Heart left ventricle (tissue), 16 donors: ENCODE measurements around the gene HDAC4. TPM values are rescaled to one million over a fixed set of nuclear protein-coding genes. Genes with fewer than 3 reads are reported as not detected.
A peak's percentile ranks its signal among the peaks of the same experiment; 100 is the strongest.

Experiments used
- ATAC-seq, 4 donors: fragments of 200-7000 bp; cut with Tn5 transposase; one replicate each; pipeline ENCODE4 v1.9.1; 2020 to 2022; ENCODE audit warnings: moderate library complexity in 4 of 4, mild to moderate bottlenecking in 3 of 4, moderate number of reproducible peaks in 1 of 4
- DNase-seq, 5 donors: peaks; one replicate each; pipeline ENCODE4 v3.0.0-alpha.2; 2020
- H3K27ac ChIP-seq, 12 donors: fragments of 200-600 bp; sonication (generic) in 4 of 12; one replicate each; pipeline versions ENCODE4 v1.5.0 to v1.8.0; 2016 to 2022; ENCODE audit warnings: mild to moderate bottlenecking in 2 of 12
- H3K27me3 ChIP-seq, 9 donors: fragments of 200-600 bp; sonication (generic) in 2 of 9; one replicate each; pipeline versions ENCODE4 v1.5.1 to v1.8.0; 2016 to 2022; ENCODE audit warnings: mild to moderate bottlenecking in 3 of 9
- H3K36me3 ChIP-seq, 9 donors: fragments of 200-600 bp; sonication (generic) in 2 of 9; one replicate each; pipeline versions ENCODE4 v1.5.0 to v1.8.0; 2018 to 2022; ENCODE audit warnings: mild to moderate bottlenecking in 2 of 9
- H3K4me1 ChIP-seq, 12 donors: fragments of 200-600 bp; sonication (generic) in 4 of 12; one replicate each; pipeline versions ENCODE4 v1.5.0 to v1.8.0; 2016 to 2022; ENCODE audit warnings: mild to moderate bottlenecking in 3 of 12
- H3K4me3 ChIP-seq, 12 donors: fragments of 200-600 bp; sonication (generic) in 4 of 12; one replicate each; pipeline versions ENCODE4 v1.5.0 to v1.8.0; 2017 to 2022; ENCODE audit warnings: mild to moderate bottlenecking in 9 of 12, moderate library complexity in 4 of 12
- H3K9me3 ChIP-seq, 12 donors: fragments of 200-600 bp; sonication (generic) in 4 of 12; one replicate each; pipeline versions ENCODE4 v1.5.0 to v1.8.0; 2016 to 2022; ENCODE audit warnings: mild to moderate bottlenecking in 1 of 12
- CTCF ChIP-seq, 12 donors: fragments of 200-600 bp; sonication (generic) in 4 of 12; IDR thresholded peaks; one replicate each; pipeline versions ENCODE4 v1.5.0 to v1.8.0; 2018 to 2022; ENCODE audit warnings: antibody characterized with exemption in 12 of 12, mild to moderate bottlenecking in 5 of 12
- POLR2A ChIP-seq, 2 donors: fragments of 450-650 bp; IDR thresholded peaks; one replicate each; pipeline ENCODE4 v1.6.1; 2017; ENCODE audit warnings: antibody characterized with exemption in 2 of 2, mild to moderate bottlenecking in 2 of 2, moderate library complexity in 2 of 2
- WGBS, 4 donors: extraction: QIAGEN DNeasy Blood & Tissue Kit in 2 of 4; methylation state at CpG; one replicate each; pipeline versions ENCODE4 v1.1.5 to v1.1.7; 2013 to 2018; 5-methylcytosine and 5-hydroxymethylcytosine counted together
- intact Hi-C, 10 donors: fragments of 100-400 bp; cut with DNase I; formaldehyde crosslinking; loops; one replicate each; pipeline versions ENCODE4 v1.11.1 to v1.14.2; 2022
- polyA plus RNA-seq, 2 donors: library from polyadenylated mRNA; stranded (reverse); fragments of 200-250 nt; gene quantifications; one replicate each; pipeline ENCODE4 v1.2.3, GENCODE V29; 2013
- total RNA-seq, 9 donors: library from RNA; depleted of rRNA in 2 of 9; stranded (reverse); fragments of >200 nt in 2 of 9; fragmentation: NEBNext Ultra II Directional in 3 of 9; extraction: Animal tissue kit (Norgen Biotek cat#: 25700) in 3 of 9; gene quantifications; one replicate each; pipeline versions ENCODE4 v1.1.0 to v1.2.4, GENCODE V29; 2016 to 2023
- donor health status: ischemic (EF 13 %, LVEDD 7.1; RV severe dilation, severe dysfunction).
- donor health status: healthy with polysubstance abuse.
- donor health status: DM: no; HTN: yes; CAD: no.
- donor health status: DM: no; HTN: no; CAD: no.
- donor health status: ischemic (EF 25% LVEDD 6.9; RV normal size, moderate dysfunction).
- donor health status: ischemic (EF 25% LVEDD 5.7; RV mildly dilated, moderate dysfunction).
- donor health status: healthy.
- donor health status: DM: yes; HTN: yes; CAD: no.
- donor health status: ischemic (EF 35%, LVEDD 5.7; RV mildly dilated, moderate dysfunction).
- donor health status: nonischemic (EF 11% LVEDD 7.7; RV severe dilation, severe dysfunction).
- donor health status: DM: yes; HTN: yes; CAD: no.
- donor health status: PGD.
- donor health status: ischemic (EF 29% LVEDD 5.4; RV normal size, mild dysfunction).
- donor health status: nonischemic (EF 23%, LVEDD 6.1; RV moderate dilation, normal function).

The HDAC4 gene
- total and polyA plus RNA-seq, 11 donors, result 13.9 to 37.6 (median 27.5) TPM

DNA sequence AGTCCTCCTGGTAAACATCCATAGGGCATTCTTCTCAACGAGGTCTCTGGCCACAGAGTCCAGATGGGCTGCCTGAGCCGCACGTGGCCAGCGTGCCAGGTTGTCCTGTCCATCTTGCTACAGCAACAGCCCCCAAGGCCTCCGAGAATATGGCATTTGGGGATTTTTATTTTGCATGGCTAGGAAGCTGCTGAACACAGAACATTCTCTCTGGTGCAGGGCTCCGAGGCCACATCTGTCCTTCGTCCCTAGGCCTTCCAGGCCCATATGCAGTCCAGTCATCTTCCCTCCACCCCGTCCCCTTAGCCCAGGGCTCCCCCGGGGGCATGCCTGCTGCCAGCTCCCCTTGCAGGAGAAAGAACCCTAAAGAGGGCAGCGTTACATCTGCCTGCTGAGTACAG, 2.3 kb downstream of the HDAC4 start:
- no peak for TF ChIP-seq CTCF (IDR thresholded peaks at IDR 0.05)
- no peak for TF ChIP-seq POLR2A (IDR thresholded peaks at IDR 0.05)
- 67 to 74% (median 70%) methylated on average over 10 of the region's 10 CpGs for WGBS, 4 donors
- Histone ChIP-seq H3K27ac (peak overlapping the region in 8 of 12 donors; percentile 4 to 100 (median 67)), H3K36me3 (no peaks in the 10 kb centered on the region), H3K4me3 (peak overlapping the region in 2 of 12 donors; percentile 69 to 74), H3K9me3 (no peaks in the 10 kb centered on the region), H3K27me3 (no peaks in the 10 kb centered on the region), H3K4me1 (peaks cover 3 to 68% (median 41%) of the 10 kb centered on the region in 12 donors)
- intact Hi-C loops, result loop anchor here in 8 of 10 donors (5.0 to 10.0 kb wide), 11 partner anchors 66 to 254 kb away; no protein-coding TSS in a partner anchor
- DNase-seq, result no peak
- no peak for ATAC-seq

DNA sequence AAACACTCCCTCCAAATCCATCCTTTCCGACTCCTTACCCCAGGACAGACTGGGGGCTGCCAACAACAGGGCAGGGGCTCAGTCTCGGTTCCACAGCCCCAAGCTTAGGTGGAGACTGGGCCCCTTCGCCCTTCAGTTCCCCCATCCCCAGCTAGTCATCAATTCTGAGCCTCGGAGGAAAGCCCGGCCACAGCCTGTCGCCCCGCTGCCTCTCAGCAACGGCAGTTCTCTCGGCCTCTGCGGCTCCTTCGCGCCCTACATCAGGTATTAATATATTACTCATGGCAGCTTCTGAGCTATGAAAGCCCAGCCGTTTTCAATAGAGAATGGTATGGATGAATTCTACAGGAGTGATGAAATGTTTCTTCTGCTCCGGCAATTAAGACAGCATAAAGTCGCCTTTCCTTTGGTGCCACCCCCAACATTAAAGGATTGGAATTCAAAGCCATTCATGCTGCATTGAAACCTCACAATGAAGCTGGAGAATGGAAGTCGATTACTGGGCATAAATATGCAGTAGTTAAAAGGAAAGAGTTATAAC, 2.8 kb downstream of the HDAC4 start:
- no peak for ATAC-seq
- no peak for TF ChIP-seq CTCF (IDR thresholded peaks at IDR 0.05)
- TF ChIP-seq POLR2A (IDR thresholded peaks at IDR 0.05), result no peak
- no peaks in the 10 kb centered on the region for H3K36me3 ChIP-seq
- no peak for DNase-seq
- intact Hi-C loops, result loop anchor here in 8 of 10 donors (5.0 to 10.0 kb wide), 11 partner anchors 66 to 253 kb away; no protein-coding TSS in a partner anchor
- peaks cover 5 to 73% (median 47%) of the 10 kb centered on the region in 12 donors for H3K4me1 ChIP-seq
- H3K27me3 ChIP-seq, result no peaks in the 10 kb centered on the region
- 88 to 95% (median 91%) methylated on average over 16 of the region's 16 CpGs for WGBS, 4 donors
- H3K9me3 ChIP-seq, result no peaks in the 10 kb centered on the region
- H3K4me3 ChIP-seq, result no peak overlapping the region
- H3K27ac ChIP-seq, result peak overlapping the region in 6 of 12 donors; percentile 4 to 100 (median 72)

DNA sequence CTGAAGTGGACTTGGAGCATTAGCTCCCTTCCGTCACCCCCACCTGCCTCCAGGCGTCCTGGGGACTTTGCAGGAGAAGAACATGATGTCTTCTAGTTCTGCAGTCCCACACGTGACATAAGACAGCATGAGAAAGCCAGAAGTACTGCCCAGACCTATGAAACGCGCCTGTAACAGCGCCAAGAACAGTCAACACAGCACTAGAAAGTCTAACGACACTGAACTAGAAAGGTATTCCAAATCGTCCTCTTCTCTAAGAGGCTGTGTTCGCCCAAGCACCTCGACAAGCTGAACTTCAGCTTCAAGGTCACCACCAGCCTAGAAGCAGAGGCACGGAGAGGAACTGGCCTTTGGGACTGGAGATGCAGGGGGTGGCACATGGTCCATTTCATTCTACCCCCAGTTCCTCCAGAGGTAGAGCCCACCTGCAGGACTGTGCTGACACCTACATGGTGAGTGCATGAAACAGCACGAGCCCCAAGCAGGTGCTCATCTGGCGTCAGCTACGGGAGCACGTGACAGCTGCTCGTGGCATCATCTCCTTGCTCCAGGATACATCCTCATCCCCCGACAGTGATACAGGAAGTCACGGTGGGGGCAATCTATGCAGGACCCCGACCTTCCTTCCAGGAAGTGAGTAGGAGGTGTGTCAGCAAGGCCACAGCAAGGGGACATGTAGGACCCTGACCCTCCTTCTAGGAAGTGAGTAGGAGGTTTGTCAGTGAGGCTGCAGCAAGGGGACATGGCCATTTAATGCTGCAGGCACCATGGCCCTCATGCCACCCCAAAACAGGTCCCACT, 3.7 kb downstream of the HDAC4 start:
- H3K27me3 ChIP-seq, result no peaks in the 10 kb centered on the region
- TF ChIP-seq CTCF (IDR thresholded peaks at IDR 0.05) (peak in 6 of 12 donors; percentile 6 to 32 (median 10)), POLR2A (IDR thresholded peaks at IDR 0.05) (no peak)
- no peaks in the 10 kb centered on the region for H3K9me3 ChIP-seq
- no peak overlapping the region for H3K4me3 ChIP-seq
- H3K4me1 ChIP-seq, result peaks cover 6 to 77% (median 46%) of the 10 kb centered on the region in 12 donors
- DNase-seq (peak in 2 of 5 donors; percentile 59 to 81), ATAC-seq (peak in 2 of 4 donors; percentile 6 to 23)
- H3K36me3 ChIP-seq, result no peaks in the 10 kb centered on the region
- peak overlapping the region in 11 of 12 donors; percentile 12 to 100 (median 66) for H3K27ac ChIP-seq
- 41 to 53% (median 48%) methylated on average over 19 of the region's 19 CpGs for WGBS, 4 donors
- intact Hi-C loops, result loop anchor here in 8 of 10 donors (5.0 to 10.0 kb wide), 11 partner anchors 65 to 252 kb away; no protein-coding TSS in a partner anchor

DNA sequence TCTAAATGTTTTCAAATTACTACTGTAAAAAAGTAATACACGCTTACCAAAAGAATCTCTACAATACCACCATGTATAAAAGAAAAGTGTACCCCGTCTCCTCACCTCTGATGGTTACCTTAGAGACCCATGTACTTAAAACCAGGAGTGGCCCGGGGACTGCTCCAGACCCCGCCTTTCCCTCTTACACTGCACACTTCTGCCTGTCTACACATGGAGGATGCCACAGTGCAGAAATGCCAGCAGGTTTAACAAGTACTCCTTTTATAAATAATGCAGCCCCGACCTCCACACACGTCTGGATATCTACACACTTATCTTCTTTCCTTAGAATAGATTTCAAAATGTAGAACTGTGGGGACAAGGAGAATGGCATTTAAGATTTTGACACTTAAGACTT, 5.3 kb downstream of the HDAC4 start:
- no peaks in the 10 kb centered on the region for H3K9me3 ChIP-seq
- intact Hi-C loops, result loop anchor here in 8 of 10 donors (5.0 to 10.0 kb wide), 11 partner anchors 63 to 251 kb away; no protein-coding TSS in a partner anchor
- peaks cover 6 to 84% (median 47%) of the 10 kb centered on the region in 12 donors for H3K4me1 ChIP-seq
- H3K27me3 ChIP-seq, result no peaks in the 10 kb centered on the region
- H3K27ac ChIP-seq, result peak overlapping the region in 7 of 12 donors; percentile 4 to 100 (median 69)
- no peaks in the 10 kb centered on the region for H3K36me3 ChIP-seq
- ATAC-seq (peak in 3 of 4 donors; percentile 21 to 42 (median 27)), DNase-seq (peak in 1 of 5 donors; percentile 51)
- H3K4me3 ChIP-seq, result no peak overlapping the region
- TF ChIP-seq CTCF (IDR thresholded peaks at IDR 0.05) (no peak), POLR2A (IDR thresholded peaks at IDR 0.05) (no peak)
- 51 to 62% (median 54%) methylated on average over 6 of the region's 6 CpGs for WGBS, 4 donors
